Measurements from ENCODE around the gene EED. TPM values are rescaled to one million over a fixed set of nuclear protein-coding genes. Genes with fewer than 3 reads are reported as not detected.

EED gene
- polyA plus RNA-seq, 3 donors: 2.3 to 17.8 (median 5.1) TPM

DNA sequence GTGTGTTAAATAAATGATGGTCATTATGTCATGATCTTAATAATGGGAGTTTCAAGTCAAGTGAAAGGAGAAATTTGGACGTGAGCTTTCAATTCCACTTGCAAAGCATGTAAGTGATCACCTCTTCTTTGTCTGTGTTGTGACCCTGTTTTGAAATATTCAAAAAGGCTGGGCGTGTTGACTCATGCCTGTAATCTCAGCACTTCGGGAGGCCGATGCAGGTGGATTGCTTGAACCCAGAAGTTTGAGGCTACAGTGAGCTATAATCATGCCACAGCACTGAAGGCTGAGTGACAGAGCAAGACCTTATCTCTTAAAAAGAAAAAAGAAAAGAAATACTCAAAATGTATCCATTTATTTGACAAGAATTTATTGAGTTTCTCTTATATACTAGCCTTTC lies 32.9 kb upstream of the EED start:
- H3K27me3 Mint-ChIP-seq (ENCODE audit: low read depth in 3 of 3): peaks cover 0 to 5% (median 0%) of the 10 kb centered on the region in 3 donors
- no peak overlapping the region for H3K9ac ChIP-seq (ENCODE audit: insufficient read depth, low read length, poor library complexity, severe bottlenecking)
- H3K9me3 Mint-ChIP-seq: no peaks in the 10 kb centered on the region

DNA sequence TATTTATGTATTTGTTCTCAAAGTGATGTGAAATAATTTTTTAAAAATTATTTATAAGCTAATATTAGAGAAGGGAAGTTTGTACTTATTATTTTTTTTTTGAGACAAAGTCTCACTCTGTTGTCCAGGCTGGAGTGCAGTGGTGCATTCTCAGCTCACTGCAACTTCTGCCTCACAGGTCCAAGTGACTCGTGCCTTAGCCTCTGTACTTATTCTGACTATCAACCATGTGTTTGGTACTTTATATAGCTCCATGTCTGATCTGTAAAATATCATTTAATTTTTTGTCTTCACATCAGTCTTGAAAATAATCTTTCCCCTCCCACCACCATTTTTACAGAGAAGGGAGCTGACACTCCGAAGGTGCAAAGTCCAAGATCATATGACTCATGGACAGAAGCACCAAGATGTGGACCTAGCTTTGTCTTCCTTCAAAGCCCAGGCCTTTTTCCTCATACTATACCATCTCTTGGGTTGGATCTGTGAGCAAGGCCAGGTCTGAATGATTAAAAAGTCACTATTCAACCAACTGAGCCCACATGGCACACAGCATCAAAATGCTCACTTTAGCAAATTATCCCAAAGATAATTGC lies 32.4 kb upstream of the EED start:
- Histone ChIP-seq H3K36me3 (replicated peaks in 1 of 2; ENCODE audit: control insufficient read depth in 1 of 2, insufficient read depth in 2 of 2, low read length in 2 of 2) (no peaks in the 10 kb centered on the region), H3K9ac (ENCODE audit: insufficient read depth, low read length, poor library complexity, severe bottlenecking) (no peak overlapping the region), H3K4me1 (ENCODE audit: control insufficient read depth in 1 of 2, insufficient read depth in 2 of 2, low read length in 2 of 2) (peaks cover 9 to 10% of the 10 kb centered on the region in 2 donors), H3K27me3 (ENCODE audit: control insufficient read depth in 2 of 2, insufficient read depth in 2 of 2, low read length in 2 of 2) (no peaks in the 10 kb centered on the region), H3K9me3 (replicated peaks in 1 of 2; ENCODE audit: control insufficient read depth in 1 of 2, insufficient read depth in 1 of 2, low read length in 2 of 2) (no peaks in the 10 kb centered on the region), H3K27ac (ENCODE audit: low read depth in 1 of 2, low read length in 2 of 2) (no peak overlapping the region), H3K4me2 (replicated peaks; ENCODE audit: extremely low read depth, low read length, poor library complexity, severe bottlenecking) (no peak overlapping the region), H2AFZ (ENCODE audit: insufficient read depth, low read depth, low read length, poor library complexity, severe bottlenecking) (no peak overlapping the region), H4K20me1 (ENCODE audit: insufficient read depth, low read length) (no peaks in the 10 kb centered on the region), H3K4me3 (replicated peaks in 1 of 3; ENCODE audit: low read depth in 2 of 3, low read length in 3 of 3) (no peak overlapping the region), H3K79me2 (ENCODE audit: insufficient read depth, low read length) (no peaks in the 10 kb centered on the region)
- 100% methylated on average over 1 of the region's 2 CpGs for WGBS (ENCODE audit: insufficient coverage)
- H3K4me1 Mint-ChIP-seq: peaks cover 15% of the 10 kb centered on the region
- H3K4me3 Mint-ChIP-seq: no peak overlapping the region
- H3K9me3 Mint-ChIP-seq: no peaks in the 10 kb centered on the region
- intact Hi-C loops (cut with micrococcal nuclease): loop anchor here in 1 of 2 donors (10.0 kb wide), 1 partner anchor 357 kb away; the partner anchor contains the start of gene CCDC83
- H3K27ac Mint-ChIP-seq: peak overlapping the region in 1 of 7 donors; percentile 54
- peak in 1 of 3 donors; percentile 17 for DNase-seq
- H3K36me3 Mint-ChIP-seq: no peaks in the 10 kb centered on the region
- peaks cover 0 to 5% (median 0%) of the 10 kb centered on the region in 3 donors for H3K27me3 Mint-ChIP-seq (ENCODE audit: low read depth in 3 of 3)
- TF ChIP-seq, protein P1, sequence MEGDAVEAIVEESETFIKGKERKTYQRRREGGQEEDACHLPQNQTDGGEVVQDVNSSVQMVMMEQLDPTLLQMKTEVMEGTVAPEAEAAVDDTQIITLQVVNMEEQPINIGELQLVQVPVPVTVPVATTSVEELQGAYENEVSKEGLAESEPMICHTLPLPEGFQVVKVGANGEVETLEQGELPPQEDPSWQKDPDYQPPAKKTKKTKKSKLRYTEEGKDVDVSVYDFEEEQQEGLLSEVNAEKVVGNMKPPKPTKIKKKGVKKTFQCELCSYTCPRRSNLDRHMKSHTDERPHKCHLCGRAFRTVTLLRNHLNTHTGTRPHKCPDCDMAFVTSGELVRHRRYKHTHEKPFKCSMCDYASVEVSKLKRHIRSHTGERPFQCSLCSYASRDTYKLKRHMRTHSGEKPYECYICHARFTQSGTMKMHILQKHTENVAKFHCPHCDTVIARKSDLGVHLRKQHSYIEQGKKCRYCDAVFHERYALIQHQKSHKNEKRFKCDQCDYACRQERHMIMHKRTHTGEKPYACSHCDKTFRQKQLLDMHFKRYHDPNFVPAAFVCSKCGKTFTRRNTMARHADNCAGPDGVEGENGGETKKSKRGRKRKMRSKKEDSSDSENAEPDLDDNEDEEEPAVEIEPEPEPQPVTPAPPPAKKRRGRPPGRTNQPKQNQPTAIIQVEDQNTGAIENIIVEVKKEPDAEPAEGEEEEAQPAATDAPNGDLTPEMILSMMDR (IDR thresholded peaks at IDR 0.05): no peak

More for the DNA sequence above, 32.9 kb upstream of the EED start:
- intact Hi-C loops (cut with micrococcal nuclease): loop anchor here in 1 of 2 donors (10.0 kb wide), 1 partner anchor 357 kb away; the partner anchor contains the start of gene CCDC83
- Histone ChIP-seq H3K36me3 (replicated peaks in 1 of 2; ENCODE audit: control insufficient read depth in 1 of 2, insufficient read depth in 2 of 2, low read length in 2 of 2) (no peaks in the 10 kb centered on the region), H3K79me2 (ENCODE audit: insufficient read depth, low read length) (no peaks in the 10 kb centered on the region), H4K20me1 (ENCODE audit: insufficient read depth, low read length) (no peaks in the 10 kb centered on the region), H3K27me3 (ENCODE audit: control insufficient read depth in 2 of 2, insufficient read depth in 2 of 2, low read length in 2 of 2) (no peaks in the 10 kb centered on the region), H3K4me1 (ENCODE audit: control insufficient read depth in 1 of 2, insufficient read depth in 2 of 2, low read length in 2 of 2) (peaks cover 9 to 11% of the 10 kb centered on the region in 2 donors), H2AFZ (ENCODE audit: insufficient read depth, low read depth, low read length, poor library complexity, severe bottlenecking) (no peak overlapping the region), H3K9me3 (replicated peaks in 1 of 2; ENCODE audit: control insufficient read depth in 1 of 2, insufficient read depth in 1 of 2, low read length in 2 of 2) (no peaks in the 10 kb centered on the region), H3K4me2 (replicated peaks; ENCODE audit: extremely low read depth, low read length, poor library complexity, severe bottlenecking) (no peak overlapping the region), H3K4me3 (replicated peaks in 1 of 3; ENCODE audit: low read depth in 2 of 3, low read length in 3 of 3) (no peak overlapping the region), H3K27ac (ENCODE audit: low read depth in 1 of 2, low read length in 2 of 2) (no peak overlapping the region)
- Mint-ChIP-seq H3K27ac (no peak overlapping the region), H3K4me1 (peaks cover 15% of the 10 kb centered on the region), H3K4me3 (no peak overlapping the region), H3K36me3 (no peaks in the 10 kb centered on the region)
- 49% methylated on average over 4 of the region's 4 CpGs for WGBS (ENCODE audit: insufficient coverage)
- TF ChIP-seq, protein P1 (IDR thresholded peaks at IDR 0.05): no peak
- peak in 1 of 3 donors; percentile 15 for DNase-seq

Measured in CD14-positive monocyte (primary cell).